EL (cell line): ENCODE data around the gene ERP29.
"Not testable (repeated sequence)": the region's sequence is repeated elsewhere in the genome, so short reads cannot be mapped to it uniquely, and the experiment has no call there.

Experiments
- DNase-seq: peaks from one replicate; pipeline ENCODE4 v3.0.0-alpha.2; 2016

The ERP29 gene

GRCh38 chr12:112004041-112004440, 9.2 kb upstream of the ERP29 start:
- DNase-seq: no peak

DNA sequence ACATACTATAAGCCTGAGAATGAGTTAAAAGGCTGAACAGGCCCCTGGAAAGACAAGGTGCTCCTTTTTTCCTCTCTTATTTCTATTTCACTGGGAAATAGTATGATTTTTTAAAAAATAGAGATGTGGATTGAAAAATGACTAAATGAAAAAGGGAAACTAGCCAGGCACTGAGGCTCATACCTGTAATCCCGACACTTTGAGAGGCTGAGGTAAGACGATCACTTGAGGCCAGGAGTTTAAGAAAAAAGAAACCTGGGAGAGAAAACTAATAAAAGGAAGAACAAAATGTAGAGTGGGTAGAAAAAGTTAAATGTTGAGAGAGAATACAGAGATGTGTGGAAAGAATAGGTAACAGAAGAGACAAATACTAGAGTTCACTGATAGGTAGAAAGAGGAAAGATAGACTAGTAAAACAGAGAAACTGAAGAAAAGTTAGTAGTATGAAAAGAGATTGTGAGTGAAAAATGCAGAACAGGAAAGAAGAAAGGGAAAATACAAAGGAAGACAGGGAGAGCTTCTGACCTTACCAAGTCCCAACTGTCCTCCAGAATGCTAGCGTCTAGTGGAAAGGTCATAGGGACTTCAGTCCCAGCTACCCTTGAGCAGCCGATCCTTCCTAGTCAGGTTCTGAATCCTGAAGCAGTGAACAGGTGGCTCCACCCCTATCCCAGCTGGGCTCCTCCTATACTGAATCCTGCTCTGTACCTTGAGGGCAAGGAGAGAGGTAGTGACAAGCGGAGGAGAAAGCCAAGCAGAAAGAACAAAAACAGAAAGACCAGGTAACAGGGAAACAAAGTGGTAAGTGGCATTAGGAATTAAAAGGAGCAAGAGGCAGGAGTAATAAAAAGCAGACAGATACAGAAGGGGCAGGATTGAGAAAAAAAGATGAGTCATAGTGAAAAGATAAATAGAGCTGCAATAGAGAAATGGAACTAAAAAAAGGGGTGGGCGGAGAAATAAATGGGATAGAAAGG, 7.5 kb upstream of the ERP29 start:
- peak; percentile 18 for DNase-seq

GRCh38 chr12:112007945-112008344, 5.3 kb upstream of the ERP29 start:
- DNase-seq: no peak

DNA sequence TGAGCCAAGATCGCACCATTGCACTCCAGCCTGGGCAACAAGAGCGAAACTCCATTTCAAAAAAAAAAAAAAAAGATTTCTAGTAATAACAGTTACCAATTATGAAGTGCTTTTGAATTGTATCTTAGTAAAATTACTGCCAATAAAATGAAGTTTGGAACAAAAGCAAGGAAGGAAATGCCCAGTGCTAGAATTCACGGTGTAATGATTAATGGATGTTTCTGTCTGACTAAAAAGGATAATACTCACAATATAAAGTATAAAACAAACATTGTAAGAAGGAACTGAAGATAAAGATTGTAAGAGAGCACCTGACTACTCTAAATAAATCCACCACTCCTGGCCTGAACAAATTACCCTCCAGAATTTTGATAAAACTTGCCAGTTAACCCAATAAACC, 4.3 kb upstream of the ERP29 start:
- DNase-seq: no peak

DNA sequence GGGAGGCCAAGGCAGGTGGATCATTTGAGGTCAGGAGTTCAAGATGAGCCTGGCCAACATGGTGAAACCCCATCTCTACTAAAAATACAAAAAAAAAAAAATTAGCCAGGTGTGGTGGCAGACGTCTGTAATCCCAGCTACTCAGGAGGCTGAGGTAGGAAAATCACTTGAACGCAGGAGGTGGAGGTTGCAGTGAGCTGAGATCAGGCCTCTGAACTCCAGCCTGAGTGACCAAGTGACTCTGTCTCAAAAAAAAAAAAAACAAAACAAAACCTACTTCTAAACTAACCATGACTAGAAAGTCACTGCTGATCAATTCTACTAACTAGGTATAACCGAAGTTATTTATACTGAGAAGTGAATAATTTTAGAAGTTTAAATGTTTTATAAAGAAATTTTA, 3.6 kb upstream of the ERP29 start:
- not testable (repeated sequence) for DNase-seq

DNA sequence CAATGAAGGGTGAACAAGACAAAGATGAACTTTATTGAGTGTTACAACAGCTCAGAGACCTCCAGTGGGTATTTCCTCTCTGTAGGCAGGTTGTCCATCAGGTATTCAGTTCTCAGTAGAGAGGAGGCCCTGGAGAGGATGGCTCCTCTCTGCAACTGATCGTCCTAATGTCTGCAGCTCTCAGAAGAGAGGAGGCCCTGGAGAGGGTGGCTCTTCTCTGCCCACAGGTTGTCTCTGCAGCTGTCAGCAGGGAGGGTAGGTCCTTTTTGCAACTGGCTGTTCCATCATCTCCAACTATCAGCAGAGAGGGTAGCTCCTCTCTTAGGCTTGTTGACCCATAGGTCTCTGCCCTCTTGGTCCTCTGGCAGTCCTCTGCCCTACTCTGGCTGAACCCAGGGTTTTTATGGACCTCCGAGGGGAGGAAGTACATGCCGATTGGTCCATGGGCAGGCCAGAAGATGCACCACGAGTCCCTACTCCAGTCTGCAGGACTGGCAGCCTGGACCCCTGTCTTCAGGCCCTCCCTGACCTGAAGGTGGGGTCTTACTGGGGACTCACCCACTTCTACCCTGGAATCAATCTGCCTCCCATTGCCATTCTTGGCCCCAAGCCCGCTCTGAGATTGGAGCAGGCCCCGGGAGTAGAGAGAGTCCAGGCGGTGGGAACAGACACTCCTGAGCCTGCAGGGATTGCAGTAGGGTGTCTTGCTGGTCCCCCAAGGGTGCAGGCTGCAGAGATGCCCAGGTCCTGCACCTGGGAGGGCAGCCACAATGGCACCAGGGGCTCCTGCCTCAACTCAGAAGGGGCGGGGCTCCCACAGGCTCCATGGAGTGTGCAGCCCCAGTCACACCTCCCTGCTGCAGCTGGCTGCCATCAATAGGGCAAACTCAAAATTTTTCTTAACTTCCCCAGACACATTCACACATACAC, 2.5 kb upstream of the ERP29 start:
- DNase-seq: no peak

DNA sequence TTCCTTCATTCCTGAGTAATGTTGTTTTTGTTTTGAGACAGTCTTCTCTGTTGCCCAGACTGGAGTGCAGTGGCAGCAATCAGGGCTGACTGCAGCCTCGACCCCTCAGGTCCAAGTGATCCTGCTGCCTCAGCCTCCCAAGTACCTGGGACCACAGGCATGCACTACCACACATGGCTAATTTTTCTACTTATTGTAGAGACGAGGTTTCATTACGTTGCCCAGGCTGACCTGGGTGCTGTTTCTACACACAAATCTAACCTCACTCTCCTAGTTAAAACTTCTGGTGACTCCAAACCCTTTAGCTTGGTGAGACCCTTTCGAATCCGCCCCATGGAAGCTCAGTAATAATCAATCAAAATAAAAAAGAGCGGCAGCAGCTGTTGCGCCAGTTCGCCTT, 1.5 kb upstream of the ERP29 start:
- no peak for DNase-seq

DNA sequence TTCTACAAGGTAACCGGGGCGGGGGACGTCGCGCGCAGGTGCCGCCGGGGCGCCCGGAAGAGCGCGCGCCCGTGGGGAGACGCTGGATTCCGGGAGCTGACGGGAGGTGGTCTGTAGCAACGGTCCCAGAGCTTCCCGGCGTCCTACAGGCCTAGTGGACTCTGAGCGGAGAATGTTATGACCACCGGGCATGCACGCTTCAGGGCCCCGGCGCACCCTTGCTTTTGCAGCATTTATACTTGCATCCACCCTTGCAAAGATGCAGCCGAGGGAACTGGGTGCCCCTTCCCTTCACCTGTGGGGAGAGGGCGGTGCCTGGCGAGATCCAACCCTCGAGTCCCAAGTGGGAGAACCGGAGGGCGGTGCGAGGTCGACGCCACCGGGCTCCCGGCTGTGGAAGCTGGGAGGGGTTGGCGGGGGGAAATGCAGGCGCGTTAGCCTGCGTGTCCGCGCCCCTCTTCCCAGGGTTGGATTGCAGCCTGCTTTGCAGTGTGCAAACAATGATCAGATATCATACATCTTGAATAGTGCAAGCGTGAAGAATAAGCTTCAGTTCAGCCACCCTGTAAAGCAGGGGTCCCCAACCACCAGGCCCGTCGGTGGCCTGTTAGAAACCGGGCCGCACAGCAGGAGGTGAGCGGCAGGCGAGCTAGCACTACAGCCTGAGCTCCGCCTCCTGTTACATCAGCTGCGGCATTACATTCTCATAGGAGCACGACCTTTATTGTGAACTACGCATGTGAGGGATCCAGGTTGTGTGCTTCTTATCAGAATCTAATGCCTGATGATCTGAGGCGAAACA, 576 bp downstream of the ERP29 start:
- DNase-seq: peak; percentile 75

- no peak for DNase-seq
These were observed 2.7 kb downstream of the ERP29 start for GRCh38 chr12:112015938-112016337.

DNA sequence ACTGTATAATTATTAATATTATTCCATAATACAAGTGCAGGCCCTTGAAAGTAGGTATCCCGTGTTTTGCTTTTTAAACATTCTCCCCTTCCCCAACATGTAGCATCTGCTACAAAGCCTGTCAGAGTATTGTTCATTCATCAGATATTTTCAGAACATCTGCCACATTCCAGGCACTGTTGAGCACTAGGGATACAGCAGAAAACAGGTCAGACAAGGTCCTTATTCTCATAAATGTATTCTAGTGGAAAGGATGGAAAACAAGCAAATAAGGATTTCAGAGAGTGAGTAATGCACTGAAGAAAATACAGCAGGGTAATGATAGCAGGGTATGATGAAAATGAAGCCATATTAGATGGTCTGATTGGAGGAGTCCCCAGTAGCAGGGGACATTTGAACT, 3.8 kb downstream of the ERP29 start:
- DNase-seq: no peak

DNA sequence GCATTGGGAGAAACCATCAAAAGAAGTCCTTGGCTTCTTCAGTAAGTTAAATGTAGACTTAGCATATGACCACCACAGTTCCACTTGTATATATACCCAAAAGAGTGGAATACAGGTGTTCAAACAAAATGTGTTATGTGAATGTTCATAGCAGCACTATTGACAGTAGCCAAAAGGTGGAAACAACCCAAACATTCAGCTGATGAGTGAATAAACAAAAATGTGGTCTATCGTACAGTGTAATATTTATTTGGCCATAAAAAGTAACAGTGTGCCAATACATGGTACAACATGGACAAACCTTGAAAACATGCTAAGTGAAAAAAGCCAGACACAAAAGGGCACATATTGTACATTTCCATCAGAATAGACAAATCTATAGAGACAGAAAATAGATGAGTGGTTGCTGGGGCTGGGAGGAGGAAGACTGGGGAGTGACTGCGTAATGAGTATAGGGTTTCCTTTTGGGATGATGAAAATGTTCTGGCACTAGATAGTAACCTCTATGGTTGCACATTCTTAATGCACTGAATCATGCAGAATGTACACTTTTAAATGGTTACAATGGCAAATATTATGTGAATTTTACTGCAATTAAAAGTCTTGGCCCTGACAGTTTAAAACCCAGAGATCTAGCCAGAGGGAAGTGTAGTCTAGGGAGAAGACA, 5.5 kb downstream of the ERP29 start:
- peak; percentile 85 for DNase-seq

DNA sequence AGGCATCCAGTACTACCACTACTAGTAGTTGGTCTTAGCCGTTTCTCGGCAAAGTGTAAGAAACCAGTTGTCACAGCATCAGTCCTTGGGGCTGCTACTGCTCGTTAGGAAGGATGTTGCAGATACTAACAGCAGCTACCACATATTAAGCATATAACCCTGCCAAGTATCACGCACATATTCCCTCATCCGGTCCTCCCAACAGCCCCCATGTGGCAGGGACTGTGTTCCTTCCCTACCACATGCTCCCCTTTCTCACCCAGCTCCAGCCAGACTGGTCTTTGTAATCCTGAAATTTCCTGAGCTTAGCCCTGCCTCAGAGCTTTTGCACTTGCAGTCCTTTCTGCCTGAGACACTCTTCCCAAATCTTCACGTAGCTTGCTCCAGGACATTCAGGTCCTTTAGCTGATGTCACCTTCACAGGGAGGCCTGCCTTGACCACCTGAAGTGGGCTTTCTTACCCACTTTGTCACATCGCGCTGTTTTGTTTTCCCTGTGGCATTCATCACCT, 7.8 kb downstream of the ERP29 start:
- DNase-seq: no peak

DNA sequence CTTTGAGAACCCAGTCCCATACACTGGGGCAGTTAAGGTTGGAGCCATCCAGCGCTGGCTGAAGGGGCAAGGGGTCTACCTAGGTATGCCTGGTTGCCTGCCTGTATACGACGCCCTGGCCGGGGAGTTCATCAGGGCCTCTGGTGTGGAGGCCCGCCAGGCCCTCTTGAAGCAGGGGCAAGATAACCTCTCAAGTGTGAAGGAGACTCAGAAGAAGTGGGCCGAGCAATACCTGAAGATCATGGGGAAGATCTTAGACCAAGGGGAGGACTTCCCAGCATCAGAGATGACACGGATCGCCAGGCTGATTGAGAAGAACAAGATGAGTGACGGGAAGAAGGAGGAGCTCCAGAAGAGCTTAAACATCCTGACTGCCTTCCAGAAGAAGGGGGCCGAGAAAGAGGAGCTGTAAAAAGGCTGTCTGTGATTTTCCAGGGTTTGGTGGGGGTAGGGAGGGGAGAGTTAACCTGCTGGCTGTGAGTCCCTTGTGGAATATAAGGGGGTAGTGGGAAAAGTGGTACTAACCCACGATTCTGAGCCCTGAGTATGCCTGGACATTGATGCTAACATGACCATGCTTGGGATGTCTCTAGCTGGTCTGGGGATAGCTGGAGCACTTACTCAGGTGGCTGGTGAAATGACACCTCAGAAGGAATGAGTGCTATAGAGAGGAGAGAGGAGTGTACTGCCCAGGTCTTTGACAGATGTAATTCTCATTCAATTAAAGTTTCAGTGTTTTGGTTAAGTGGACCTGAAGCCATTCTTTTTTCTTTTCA, 9.2 kb downstream of the ERP29 start:
- DNase-seq: no peak

GRCh38 chr12:112023759-112024396, 10.7 kb downstream of the ERP29 start:
- DNase-seq: no peak

GRCh38 chr12:112025808-112026375, 12.7 kb downstream of the ERP29 start:
- DNase-seq: peak; percentile 43

DNA sequence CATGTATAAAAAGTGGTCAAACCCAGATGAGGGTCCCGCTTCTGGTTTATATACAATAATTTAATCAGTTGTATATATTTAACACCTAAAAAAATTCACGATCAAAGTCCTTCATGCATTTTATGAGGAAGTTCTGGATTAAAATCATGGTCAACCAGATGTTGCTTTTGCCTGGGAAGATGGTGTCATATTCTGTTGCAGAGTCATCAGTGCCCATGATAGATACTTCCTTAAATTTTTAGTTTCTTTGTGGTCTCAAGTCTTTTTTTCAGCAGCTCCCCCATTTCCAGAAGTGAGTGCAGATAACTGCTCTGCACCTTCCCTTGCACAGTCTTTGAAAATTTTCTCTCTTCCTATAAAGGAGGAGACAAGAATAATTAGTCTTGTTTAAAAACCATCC, 16.1 kb downstream of the ERP29 start:
- no peak for DNase-seq

DNA sequence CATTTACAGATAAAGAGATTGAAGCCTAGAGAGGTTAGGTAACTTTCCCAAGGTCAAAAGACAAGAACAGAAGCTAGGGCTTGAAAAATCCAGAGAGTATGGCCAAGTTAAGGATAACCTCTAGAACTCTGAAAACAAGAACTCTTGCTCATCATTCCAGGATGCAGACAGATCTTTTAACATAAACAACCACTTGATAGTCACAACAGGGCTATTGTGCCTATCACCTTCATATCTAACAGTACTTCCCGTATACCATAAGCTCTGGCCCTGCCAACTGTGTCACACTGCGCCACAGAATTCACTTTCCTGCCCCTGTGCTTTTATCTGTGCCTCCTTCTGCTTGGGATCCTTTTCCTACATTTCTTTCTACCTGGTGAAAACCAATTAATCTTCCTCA, 18.2 kb downstream of the ERP29 start:
- no peak for DNase-seq

- DNase-seq: no peak
These were observed 19.1 kb downstream of the ERP29 start for GRCh38 chr12:112032292-112032691.

DNA sequence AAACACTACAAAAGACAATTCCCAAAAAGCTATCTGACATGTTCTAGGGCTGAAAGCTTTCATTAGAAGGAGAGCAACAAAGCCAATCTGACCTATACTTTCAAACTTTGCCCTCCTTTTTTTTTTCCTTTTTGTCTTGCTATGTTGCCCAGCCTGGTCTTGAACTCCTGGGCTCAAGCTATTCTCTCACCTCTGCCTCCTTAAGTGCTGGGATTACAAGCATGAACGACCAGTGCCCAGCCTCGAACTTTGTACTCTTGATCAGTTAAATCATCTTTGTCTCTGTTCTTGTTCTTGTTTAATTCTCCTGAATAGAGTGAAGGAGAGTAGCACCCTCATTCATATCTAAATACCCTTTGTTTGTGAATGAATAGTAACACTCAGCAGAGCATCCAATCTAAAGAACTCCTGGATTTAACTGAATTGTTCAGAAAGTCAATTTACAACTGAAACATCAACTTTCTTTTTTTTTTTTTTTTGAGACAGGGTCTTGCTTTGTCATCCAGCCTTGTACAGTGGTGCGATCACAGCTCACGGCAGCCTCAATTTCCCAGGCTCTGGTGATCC, 22.1 kb downstream of the ERP29 start:
- DNase-seq: no peak

GRCh38 chr12:112036614-112037013, 23.4 kb downstream of the ERP29 start:
- not testable (repeated sequence) for DNase-seq
